Measurements from ENCODE around the gene KRT24. TPM values are rescaled to one million over a fixed set of nuclear protein-coding genes. Genes with fewer than 3 reads are reported as not detected.
A peak's percentile ranks its signal among the peaks of the same experiment; 100 is the strongest.

KRT24 gene
- total and polyA plus RNA-seq, 2 donors (not counting 1 experiment from before 2014, with no cell fraction given): not detected

- peak in 1 of 2 donors; percentile 6 for DNase-seq (ENCODE audit: low read depth in 2 of 2)
- TF ChIP-seq EZH2 (IDR thresholded peaks at IDR 0.05; ENCODE audit: low read length, missing control alignments) (no peak), CTCF (conservative IDR thresholded peaks at IDR 0.05 in 1 of 2, IDR thresholded peaks at IDR 0.05 in 1 of 2; ENCODE audit: low read depth in 1 of 2, low read length in 2 of 2) (no peak)
- no peaks in the 10 kb centered on the region for H3K36me3 ChIP-seq (ENCODE audit: control insufficient read depth, insufficient read depth, low read length)
- no peaks in the 10 kb centered on the region for H3K9me3 ChIP-seq (ENCODE audit: control insufficient read depth, insufficient read depth, low read depth, low read length)
- no peaks in the 10 kb centered on the region for H3K4me1 ChIP-seq (ENCODE audit: control insufficient read depth, extremely low read depth, insufficient read depth, low read length)
- no peak overlapping the region for H3K27ac ChIP-seq (ENCODE audit: insufficient read depth, low read length)
- H3K4me2 ChIP-seq (ENCODE audit: extremely low read depth, insufficient read depth, low read length): no peak overlapping the region
- H3K4me3 ChIP-seq (replicated peaks in 1 of 4; ENCODE audit: control extremely low read depth in 1 of 4, insufficient read depth in 1 of 4, low read depth in 3 of 4, low read length in 4 of 4): no peak overlapping the region
- H3K27me3 ChIP-seq (ENCODE audit: control insufficient read depth, insufficient read depth, low read length): peaks cover 17% of the 10 kb centered on the region
- no peak overlapping the region for H2AFZ ChIP-seq (ENCODE audit: low read length)
- no peaks in the 10 kb centered on the region for H3K79me2 ChIP-seq (ENCODE audit: control insufficient read depth, insufficient read depth, low read length)
- H4K20me1 ChIP-seq (ENCODE audit: control insufficient read depth, extremely low read depth, insufficient read depth, low read length): no peaks in the 10 kb centered on the region
- H3K9ac ChIP-seq (ENCODE audit: insufficient read depth, low read length): no peak overlapping the region
Measured at GRCh38 chr17:40696651-40697072, 6.9 kb downstream of the KRT24 start.

DNA sequence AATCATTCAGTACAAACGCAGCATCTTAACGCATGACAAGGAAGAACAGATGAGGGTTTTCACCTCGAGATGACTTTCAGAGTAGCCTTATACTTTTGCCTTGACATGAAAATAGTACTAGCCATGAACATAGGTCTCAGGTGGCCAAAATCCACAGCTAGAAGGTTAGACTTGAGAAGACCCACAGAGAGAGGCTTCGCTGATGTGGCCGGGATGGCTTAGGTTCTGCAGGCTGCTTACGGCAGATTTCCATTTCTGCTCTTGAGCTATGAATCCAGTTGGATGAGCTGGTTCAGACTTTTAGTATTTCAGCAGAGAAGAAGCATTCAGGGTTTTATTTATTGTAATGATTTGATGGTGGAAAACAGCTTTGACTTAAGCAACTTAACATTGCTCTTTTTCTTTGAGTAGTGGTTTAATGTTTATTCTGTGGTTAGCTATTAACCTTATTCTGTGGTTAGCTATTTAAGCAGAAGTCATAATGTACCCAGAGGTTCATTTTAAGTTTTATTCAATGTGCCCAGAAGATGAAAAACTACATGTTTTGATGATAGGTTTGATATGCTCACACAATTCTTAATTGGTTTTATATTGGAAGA, 7.6 kb downstream of the KRT24 start:
- Histone ChIP-seq H3K4me2 (ENCODE audit: extremely low read depth, insufficient read depth, low read length) (no peak overlapping the region), H3K4me1 (ENCODE audit: control insufficient read depth, extremely low read depth, insufficient read depth, low read length) (no peaks in the 10 kb centered on the region), H3K79me2 (ENCODE audit: control insufficient read depth, insufficient read depth, low read length) (no peaks in the 10 kb centered on the region), H3K9me3 (ENCODE audit: control insufficient read depth, insufficient read depth, low read depth, low read length) (no peaks in the 10 kb centered on the region), H3K4me3 (replicated peaks in 1 of 4; ENCODE audit: control extremely low read depth in 1 of 4, insufficient read depth in 1 of 4, low read depth in 3 of 4, low read length in 4 of 4) (no peak overlapping the region), H2AFZ (ENCODE audit: low read length) (no peak overlapping the region), H3K27ac (ENCODE audit: insufficient read depth, low read length) (no peak overlapping the region), H4K20me1 (ENCODE audit: control insufficient read depth, extremely low read depth, insufficient read depth, low read length) (no peaks in the 10 kb centered on the region), H3K27me3 (ENCODE audit: control insufficient read depth, insufficient read depth, low read length) (peaks cover 17% of the 10 kb centered on the region), H3K9ac (ENCODE audit: insufficient read depth, low read length) (no peak overlapping the region), H3K36me3 (ENCODE audit: control insufficient read depth, insufficient read depth, low read length) (no peaks in the 10 kb centered on the region)
- peak in 1 of 2 donors; percentile 6 for DNase-seq (ENCODE audit: low read depth in 2 of 2)
- no peak for TF ChIP-seq CTCF (conservative IDR thresholded peaks at IDR 0.05 in 1 of 2, IDR thresholded peaks at IDR 0.05 in 1 of 2; ENCODE audit: low read depth in 1 of 2, low read length in 2 of 2)
- TF ChIP-seq EZH2 (IDR thresholded peaks at IDR 0.05; ENCODE audit: low read length, missing control alignments): no peak

DNA sequence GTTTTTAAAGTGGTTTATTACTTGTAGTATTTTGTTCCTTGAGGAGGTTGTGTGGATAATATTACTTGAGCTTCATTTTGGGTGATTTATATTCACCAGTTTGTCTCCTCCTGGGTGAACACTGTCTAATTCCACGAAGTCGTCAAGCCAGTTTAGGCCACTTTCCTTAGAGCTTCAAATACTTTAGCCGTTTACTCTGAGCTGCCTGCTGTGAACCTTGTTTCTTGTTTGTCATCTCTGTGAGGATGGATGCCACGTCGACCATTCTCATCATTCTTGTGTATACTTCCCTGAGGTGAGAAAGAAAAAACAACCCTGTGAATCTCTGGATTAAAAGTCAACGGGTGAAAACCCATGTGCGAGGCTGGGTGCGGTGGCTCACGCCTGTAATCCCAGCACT, 9.0 kb downstream of the KRT24 start:
- H3K9ac ChIP-seq (ENCODE audit: insufficient read depth, low read length): no peak overlapping the region
- TF ChIP-seq EZH2 (IDR thresholded peaks at IDR 0.05; ENCODE audit: low read length, missing control alignments) (no peak), CTCF (conservative IDR thresholded peaks at IDR 0.05 in 1 of 2, IDR thresholded peaks at IDR 0.05 in 1 of 2; ENCODE audit: low read depth in 1 of 2, low read length in 2 of 2) (no peak)
- H3K4me2 ChIP-seq (ENCODE audit: extremely low read depth, insufficient read depth, low read length): no peak overlapping the region
- H3K27me3 ChIP-seq (ENCODE audit: control insufficient read depth, insufficient read depth, low read length): peaks cover 12% of the 10 kb centered on the region
- H3K4me1 ChIP-seq (ENCODE audit: control insufficient read depth, extremely low read depth, insufficient read depth, low read length): no peaks in the 10 kb centered on the region
- H2AFZ ChIP-seq (ENCODE audit: low read length): no peak overlapping the region
- no peak for DNase-seq (ENCODE audit: low read depth in 2 of 2)
- H3K4me3 ChIP-seq (replicated peaks in 1 of 4; ENCODE audit: control extremely low read depth in 1 of 4, insufficient read depth in 1 of 4, low read depth in 3 of 4, low read length in 4 of 4): no peak overlapping the region
- no peaks in the 10 kb centered on the region for H4K20me1 ChIP-seq (ENCODE audit: control insufficient read depth, extremely low read depth, insufficient read depth, low read length)
- H3K27ac ChIP-seq (ENCODE audit: insufficient read depth, low read length): no peak overlapping the region
- no peaks in the 10 kb centered on the region for H3K79me2 ChIP-seq (ENCODE audit: control insufficient read depth, insufficient read depth, low read length)
- no peaks in the 10 kb centered on the region for H3K9me3 ChIP-seq (ENCODE audit: control insufficient read depth, insufficient read depth, low read depth, low read length)
- no peaks in the 10 kb centered on the region for H3K36me3 ChIP-seq (ENCODE audit: control insufficient read depth, insufficient read depth, low read length)

Measured in fibroblast of lung (primary cell).